ENCODE measurements around the gene ARHGAP26. TPM values are rescaled to one million over a fixed set of nuclear protein-coding genes. Genes with fewer than 3 reads are reported as not detected.

The ARHGAP26 gene
- total and polyA plus RNA-seq, 2 of the 4 experiments (the other 2 are of a cell fraction) = 0.54 to 0.56 TPM

- H3K4me2 ChIP-seq (ENCODE audit: low read depth, low read length) = no peak overlapping the region
- intact Hi-C loops (cut with micrococcal nuclease) = no loop called here
- H3K79me1 ChIP-seq (ENCODE audit: low read depth in 1 of 2, low read length in 2 of 2) = no peaks in the 10 kb centered on the region
- no peaks in the 10 kb centered on the region for H4K20me1 ChIP-seq (ENCODE audit: insufficient read depth, low read length)
- H4K91ac ChIP-seq (ENCODE audit: insufficient read depth, low read depth, low read length) = no peak overlapping the region
- no peak overlapping the region for H3K4me3 ChIP-seq (ENCODE audit: insufficient read depth, low read depth, low read length)
- H2BK15ac ChIP-seq (ENCODE audit: low read depth, low read length) = no peak overlapping the region
- H2BK5ac ChIP-seq (ENCODE audit: low read depth, low read length, poor library complexity, severe bottlenecking) = no peak overlapping the region
- ChIA-PET POLR2A (ENCODE audit: unreplicated experiment) (no interaction called here), CTCF (no interaction called here)
- H3K9me3 ChIP-seq (ENCODE audit: control insufficient read depth, insufficient read depth, low read length) = no peaks in the 10 kb centered on the region
- BruUV-seq (replicated peaks) = no TSS peak
- H3K14ac ChIP-seq (replicated peaks; ENCODE audit: low read depth, low read length) = no peak overlapping the region
- no peak overlapping the region for H4K8ac ChIP-seq (ENCODE audit: low read depth in 2 of 2, low read length in 2 of 2)
- H3K4ac ChIP-seq (ENCODE audit: low read depth, low read length) = no peak overlapping the region
- no peaks in the 10 kb centered on the region for H3K27me3 ChIP-seq (ENCODE audit: control insufficient read depth, insufficient read depth, low read length)
- 0 out of 2 replicates have a peak, but pooled peaks cover 6% of the 10 kb centered on the region for H3K9me1 ChIP-seq (ENCODE audit: insufficient read depth, low read length)
- no peak overlapping the region for H3K9ac ChIP-seq (ENCODE audit: low read depth, low read length)
- WGBS, 2 experiments (ENCODE audit: extremely low coverage in 2 of 2, insufficient read length in 1 of 2) = no CpG with 5 or more reads among the region's 1 CpG
- no peak overlapping the region for H2AK5ac ChIP-seq (ENCODE audit: low read depth, low read length)
- no peak overlapping the region for H3K27ac ChIP-seq (ENCODE audit: insufficient read depth, low read length)
- H2BK20ac ChIP-seq (ENCODE audit: low read depth, low read length) = no peak overlapping the region
- in situ Hi-C loops (cut with MboI; ENCODE audit: low sequenced_read_pairs) = no loop called here
- DNase-seq (no peak), ATAC-seq (ENCODE audit: low read depth) (no peak)
- peaks cover 8% of the 10 kb centered on the region for H3K4me1 ChIP-seq (ENCODE audit: control insufficient read depth, insufficient read depth, low read length)
- H2AFZ ChIP-seq (replicated peaks; ENCODE audit: low read length, poor library complexity) = no peak overlapping the region
- H4K5ac ChIP-seq (ENCODE audit: low read depth, low read length) = no peak overlapping the region
- no peak overlapping the region for H2BK120ac ChIP-seq (ENCODE audit: low read depth, low read length)
- H3K56ac ChIP-seq (ENCODE audit: extremely low read depth, insufficient read depth, low read length) = no peak overlapping the region
- dilution Hi-C loops (cut with HindIII; ENCODE audit: low sequenced_read_pairs, unreplicated experiment) = no loop called here
- H3K18ac ChIP-seq (ENCODE audit: low read depth, low read length) = no peak overlapping the region
- H2AK9ac ChIP-seq (replicated peaks; ENCODE audit: low read depth, low read length, poor library complexity) = no peak overlapping the region
- H3K36me3 ChIP-seq (ENCODE audit: control insufficient read depth, insufficient read depth, low read length) = no peaks in the 10 kb centered on the region
- no peak overlapping the region for H3K23ac ChIP-seq (ENCODE audit: low read depth, low read length)
- TF ChIP-seq RAD21 (IDR thresholded peaks at IDR 0.05; ENCODE audit: low read length) (no peak), MAZ (IDR thresholded peaks at IDR 0.05; ENCODE audit: borderline replicate concordance, low read depth, low read length) (no peak), RCOR1 (IDR thresholded peaks at IDR 0.05; ENCODE audit: insufficient replicate concordance, low read length) (no peak), RFX5 (IDR thresholded peaks at IDR 0.05; ENCODE audit: low read depth, low read length) (no peak), ELK1 (IDR thresholded peaks at IDR 0.05; ENCODE audit: borderline replicate concordance, low read depth, low read length) (no peak), SMC3 (IDR thresholded peaks at IDR 0.05; ENCODE audit: low read depth, low read length) (no peak)
Measured at GRCh38 chr5:143212261-143212660, 442.1 kb downstream of the ARHGAP26 start.
